Karpas-422 (cell line): ENCODE results near the gene KSR2. TPM values are rescaled to one million over a fixed set of nuclear protein-coding genes. Genes with fewer than 3 reads are reported as not detected.

Source experiments
- DNase-seq: peaks from one replicate; pipeline ENCODE4 v3.0.0-alpha.2; 2015
- H2AFZ ChIP-seq: fragments of 200-600 bp; sonication (generic); 2 replicates; pipeline ENCODE4 v1.6.1; 2014; ENCODE audit warnings: antibody characterized with exemption, low read length, mixed read lengths
- H3K27ac ChIP-seq: fragments of 200-600 bp; sonication (generic); 2 replicates; pipeline ENCODE4 v1.5.1; 2014; ENCODE audit warnings: mild to moderate bottlenecking, low read length, moderate library complexity
- H3K27me3 ChIP-seq: fragments of 200-600 bp; sonication (generic); 2 replicates; pipeline ENCODE4 v1.6.1; 2014; ENCODE audit warnings: low read length, mixed read lengths
- H3K36me3 ChIP-seq: fragments of 200-600 bp; sonication (generic); 2 replicates; pipeline ENCODE4 v1.6.1; 2014; ENCODE audit warnings: low read length, mixed read lengths; ENCODE audit not compliant: insufficient read depth
- H3K4me1 ChIP-seq: fragments of 200-600 bp; sonication (generic); 2 replicates; pipeline ENCODE4 v1.6.1; 2014; ENCODE audit warnings: mild to moderate bottlenecking, low read length, mixed read lengths
- H3K4me2 ChIP-seq: fragments of 200-600 bp; sonication (generic); 2 replicates; pipeline ENCODE4 v1.6.1; 2014; ENCODE audit warnings: low read length, low read depth, mild to moderate bottlenecking; ENCODE audit not compliant: poor library complexity, severe bottlenecking
- H3K4me3 ChIP-seq: fragments of 200-600 bp; sonication (generic); 2 replicates; pipeline ENCODE4 v1.5.1; 2014; ENCODE audit warnings: mild to moderate bottlenecking, antibody characterized with exemption, low read length, mixed read lengths
- H3K79me2 ChIP-seq: fragments of 200-600 bp; sonication (generic); 2 replicates; pipeline ENCODE4 v1.6.1; 2014; ENCODE audit warnings: mild to moderate bottlenecking, low read length, mixed read lengths
- H3K9ac ChIP-seq: fragments of 200-600 bp; sonication (generic); 2 replicates; pipeline ENCODE4 v1.6.0; 2014; ENCODE audit warnings: low read length
- H3K9me2 ChIP-seq: fragments of 200-600 bp; sonication (generic), shearing (Covaris generic); replicated peaks from 2 replicates; pipeline ENCODE4 v1.6.0; 2014; ENCODE audit warnings: mild to moderate bottlenecking, low read length, moderate library complexity; ENCODE audit not compliant: insufficient read depth
- H3K9me3 ChIP-seq: fragments of 300-700, 200-600 bp; sonication (generic); 2 replicates; pipeline ENCODE4 v1.6.1; 2014; ENCODE audit warnings: low read length, mixed read lengths
- H4K20me1 ChIP-seq: fragments of 200-600 bp; sonication (generic); 2 replicates; pipeline ENCODE4 v1.6.1; 2014; ENCODE audit warnings: mild to moderate bottlenecking, antibody characterized with exemption, low read length, low read depth; ENCODE audit not compliant: insufficient read depth
- total RNA-seq: library from RNA; depleted of rRNA; stranded (reverse); fragments of >200 nt; shearing (Covaris generic); gene quantifications from 2 replicates; pipeline ENCODE4 v1.2.3, GENCODE V29; 2014; ENCODE audit warnings: low replicate concordance

Gene KSR2
- total RNA-seq, 1 experiment from 2014 or later = 0.04 TPM

- H3K9ac ChIP-seq = no peak overlapping the region
- no peaks in the 10 kb centered on the region for H4K20me1 ChIP-seq
- DNase-seq = no peak
- no peak overlapping the region for H3K4me2 ChIP-seq
- no peak overlapping the region for H3K4me3 ChIP-seq
- no peaks in the 10 kb centered on the region for H3K27me3 ChIP-seq
- no peak overlapping the region for H2AFZ ChIP-seq
- H3K4me1 ChIP-seq = no peaks in the 10 kb centered on the region
- no peak overlapping the region for H3K27ac ChIP-seq
- H3K9me2 ChIP-seq = no peaks in the 10 kb centered on the region
- no peaks in the 10 kb centered on the region for H3K9me3 ChIP-seq
- no peaks in the 10 kb centered on the region for H3K36me3 ChIP-seq
- H3K79me2 ChIP-seq = no peaks in the 10 kb centered on the region
These were observed 388.6 kb downstream of the KSR2 start for GRCh38 chr12:117580015-117580717.

- H3K27ac ChIP-seq = no peak overlapping the region
- no peaks in the 10 kb centered on the region for H3K9me2 ChIP-seq
- no peak overlapping the region for H3K4me2 ChIP-seq
- H2AFZ ChIP-seq = no peak overlapping the region
- no peak for DNase-seq
- no peaks in the 10 kb centered on the region for H3K27me3 ChIP-seq
- no peak overlapping the region for H3K9ac ChIP-seq
- no peaks in the 10 kb centered on the region for H3K9me3 ChIP-seq
- H3K79me2 ChIP-seq = no peaks in the 10 kb centered on the region
- no peak overlapping the region for H3K4me3 ChIP-seq
- no peaks in the 10 kb centered on the region for H3K36me3 ChIP-seq
- H3K4me1 ChIP-seq = no peaks in the 10 kb centered on the region
- no peaks in the 10 kb centered on the region for H4K20me1 ChIP-seq
These were observed 391.6 kb downstream of the KSR2 start for GRCh38 chr12:117577122-117577657.

- H3K27me3 ChIP-seq = no peaks in the 10 kb centered on the region
- H3K9me3 ChIP-seq = no peaks in the 10 kb centered on the region
- no peaks in the 10 kb centered on the region for H3K9me2 ChIP-seq
- H2AFZ ChIP-seq = no peak overlapping the region
- DNase-seq = no peak
- no peak overlapping the region for H3K27ac ChIP-seq
- no peak overlapping the region for H3K9ac ChIP-seq
- no peak overlapping the region for H3K4me2 ChIP-seq
- H3K79me2 ChIP-seq = no peaks in the 10 kb centered on the region
- no peaks in the 10 kb centered on the region for H3K4me1 ChIP-seq
- H3K4me3 ChIP-seq = no peak overlapping the region
- no peaks in the 10 kb centered on the region for H3K36me3 ChIP-seq
- H4K20me1 ChIP-seq = no peaks in the 10 kb centered on the region
These were observed 392.7 kb downstream of the KSR2 start for GRCh38 chr12:117576053-117576452.

- H3K79me2 ChIP-seq = no peaks in the 10 kb centered on the region
- H2AFZ ChIP-seq = no peak overlapping the region
- no peak overlapping the region for H3K4me2 ChIP-seq
- H3K4me1 ChIP-seq = no peaks in the 10 kb centered on the region
- no peaks in the 10 kb centered on the region for H4K20me1 ChIP-seq
- no peaks in the 10 kb centered on the region for H3K36me3 ChIP-seq
- H3K4me3 ChIP-seq = no peak overlapping the region
- no peak overlapping the region for H3K27ac ChIP-seq
- no peaks in the 10 kb centered on the region for H3K9me3 ChIP-seq
- no peaks in the 10 kb centered on the region for H3K27me3 ChIP-seq
- H3K9me2 ChIP-seq = no peaks in the 10 kb centered on the region
- no peak overlapping the region for H3K9ac ChIP-seq
- no peak for DNase-seq
These were observed 394.1 kb downstream of the KSR2 start for GRCh38 chr12:117574655-117575054.

- Histone ChIP-seq H3K79me2 (no peaks in the 10 kb centered on the region), H3K27ac (no peak overlapping the region), H3K9me3 (no peaks in the 10 kb centered on the region), H3K27me3 (no peaks in the 10 kb centered on the region), H3K4me1 (no peaks in the 10 kb centered on the region), H3K4me3 (no peak overlapping the region), H3K36me3 (no peaks in the 10 kb centered on the region), H3K9me2 (no peaks in the 10 kb centered on the region), H2AFZ (no peak overlapping the region), H3K4me2 (no peak overlapping the region), H3K9ac (no peak overlapping the region), H4K20me1 (no peaks in the 10 kb centered on the region)
- DNase-seq = no peak
These were observed 396.0 kb downstream of the KSR2 start for GRCh38 chr12:117572755-117573154.

GRCh38 chr12:117571321-117571720 is 397.5 kb downstream of the KSR2 start:
- H3K36me3 ChIP-seq = no peaks in the 10 kb centered on the region
- no peaks in the 10 kb centered on the region for H3K27me3 ChIP-seq
- H3K79me2 ChIP-seq = no peaks in the 10 kb centered on the region
- no peak overlapping the region for H2AFZ ChIP-seq
- no peaks in the 10 kb centered on the region for H3K4me1 ChIP-seq
- no peaks in the 10 kb centered on the region for H3K9me2 ChIP-seq
- no peak overlapping the region for H3K4me2 ChIP-seq
- no peaks in the 10 kb centered on the region for H3K9me3 ChIP-seq
- DNase-seq = no peak
- H4K20me1 ChIP-seq = no peaks in the 10 kb centered on the region
- no peak overlapping the region for H3K9ac ChIP-seq
- no peak overlapping the region for H3K4me3 ChIP-seq
- no peak overlapping the region for H3K27ac ChIP-seq

GRCh38 chr12:117570608-117571007 is 398.2 kb downstream of the KSR2 start:
- H3K4me1 ChIP-seq = no peaks in the 10 kb centered on the region
- H3K9ac ChIP-seq = no peak overlapping the region
- no peaks in the 10 kb centered on the region for H4K20me1 ChIP-seq
- H3K4me2 ChIP-seq = no peak overlapping the region
- H3K27ac ChIP-seq = no peak overlapping the region
- H3K9me2 ChIP-seq = no peaks in the 10 kb centered on the region
- DNase-seq = no peak
- H3K9me3 ChIP-seq = no peaks in the 10 kb centered on the region
- no peaks in the 10 kb centered on the region for H3K27me3 ChIP-seq
- H3K36me3 ChIP-seq = no peaks in the 10 kb centered on the region
- no peak overlapping the region for H3K4me3 ChIP-seq
- no peak overlapping the region for H2AFZ ChIP-seq
- H3K79me2 ChIP-seq = no peaks in the 10 kb centered on the region

- no peak overlapping the region for H3K27ac ChIP-seq
- H3K9ac ChIP-seq = no peak overlapping the region
- no peaks in the 10 kb centered on the region for H3K27me3 ChIP-seq
- H3K4me2 ChIP-seq = no peak overlapping the region
- no peaks in the 10 kb centered on the region for H3K9me3 ChIP-seq
- H3K9me2 ChIP-seq = no peaks in the 10 kb centered on the region
- no peaks in the 10 kb centered on the region for H3K36me3 ChIP-seq
- H3K4me3 ChIP-seq = no peak overlapping the region
- DNase-seq = no peak
- H3K79me2 ChIP-seq = no peaks in the 10 kb centered on the region
- H4K20me1 ChIP-seq = no peaks in the 10 kb centered on the region
- no peaks in the 10 kb centered on the region for H3K4me1 ChIP-seq
- no peak overlapping the region for H2AFZ ChIP-seq
These were observed 401.1 kb downstream of the KSR2 start for GRCh38 chr12:117567644-117568216.
